T-helper 9 cell (primary cell): ENCODE measurements around the gene CALHM2.
"Not testable (repeated sequence)": the region's sequence is repeated elsewhere in the genome, so short reads cannot be mapped to it uniquely, and the experiment has no call there.

Experiments used
- DNase-seq: peaks from one replicate; pipeline ENCODE4 v3.0.0-alpha.2; 2020

CALHM2 gene

DNA sequence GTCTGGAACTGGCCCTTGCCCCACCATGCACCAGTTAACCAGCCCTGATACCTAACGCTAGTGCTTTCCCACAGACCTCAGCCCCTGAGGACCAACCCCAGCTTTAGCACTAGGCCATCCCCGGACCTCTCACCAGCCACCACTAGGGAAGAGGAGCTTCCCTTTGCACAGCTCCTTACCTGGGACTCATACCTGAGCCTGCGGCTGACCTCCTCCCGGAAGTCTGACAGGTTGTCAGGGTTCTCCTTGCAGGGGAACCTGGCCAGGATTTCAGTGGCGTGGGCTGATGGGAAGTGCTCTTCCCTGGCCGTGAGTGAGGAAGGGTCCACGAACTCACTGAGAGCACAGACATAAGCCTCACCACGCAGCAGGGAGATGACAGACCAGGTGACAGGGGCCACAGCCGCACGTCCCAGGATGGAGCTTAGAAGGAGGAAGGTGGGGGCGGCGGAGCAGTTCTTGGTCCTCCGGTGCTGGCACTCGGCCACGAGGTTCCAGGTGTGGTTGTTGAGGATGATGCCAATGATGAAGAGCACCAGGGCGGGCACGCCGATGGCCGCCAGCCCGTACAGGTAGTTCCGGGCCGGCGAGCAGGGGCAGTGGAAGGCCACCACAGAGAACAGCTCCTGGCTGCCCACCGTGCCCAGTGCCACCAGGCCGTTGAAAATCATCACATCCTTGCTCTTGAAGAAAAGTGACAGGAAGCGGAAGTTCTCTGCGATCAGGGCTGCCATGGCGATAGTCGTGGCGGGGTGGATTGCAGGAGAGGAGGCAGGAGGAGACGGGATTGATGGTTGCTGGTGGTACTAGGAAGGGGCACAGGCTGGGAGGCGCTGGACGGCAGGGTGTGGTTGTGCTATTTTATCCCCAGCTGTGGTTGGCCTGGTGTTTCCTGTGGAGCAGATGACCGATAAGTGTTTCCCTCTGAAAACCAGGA, 2.7 kb downstream of the CALHM2 start:
- no peak for DNase-seq

DNA sequence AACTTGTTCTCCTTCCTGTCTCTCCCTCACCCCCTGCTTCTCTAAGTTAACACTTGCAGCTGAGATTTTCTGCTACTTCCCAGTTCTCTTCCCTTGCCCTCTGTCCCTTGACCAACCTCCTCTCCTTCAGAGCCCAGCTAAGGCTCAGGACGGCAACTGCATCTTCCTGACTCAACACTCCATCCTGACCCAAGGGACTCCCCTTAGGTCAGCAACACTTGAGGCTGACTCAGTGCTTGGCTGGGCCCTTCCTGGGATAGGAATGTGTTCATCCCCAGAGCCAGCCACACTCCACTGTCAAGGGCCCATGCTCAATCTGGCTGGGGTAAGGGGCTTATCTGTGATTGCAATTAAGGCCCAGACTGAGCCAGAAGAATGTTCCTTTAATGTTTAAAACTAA, 3.4 kb downstream of the CALHM2 start:
- DNase-seq: no peak

DNA sequence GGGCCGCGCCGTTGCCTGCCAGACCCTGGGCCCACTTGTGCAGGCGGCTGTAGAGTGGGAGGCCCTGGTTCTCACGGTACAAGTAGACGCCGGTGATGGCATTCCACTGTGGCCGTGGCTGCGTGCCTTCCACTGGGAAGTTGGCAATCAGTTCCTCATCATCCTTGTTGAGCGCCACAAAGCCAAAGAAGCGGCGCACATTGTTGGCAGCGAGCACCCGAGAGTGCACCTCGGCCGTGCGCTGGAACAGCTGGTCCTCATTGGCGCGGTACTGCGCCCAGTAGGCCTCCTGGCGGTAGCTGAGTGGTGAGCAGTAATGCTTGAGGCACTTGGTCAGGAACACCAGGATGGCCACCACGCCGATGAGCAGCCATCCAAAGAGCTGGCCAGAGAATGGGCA, 5.0 kb downstream of the CALHM2 start:
- DNase-seq: no peak

DNA sequence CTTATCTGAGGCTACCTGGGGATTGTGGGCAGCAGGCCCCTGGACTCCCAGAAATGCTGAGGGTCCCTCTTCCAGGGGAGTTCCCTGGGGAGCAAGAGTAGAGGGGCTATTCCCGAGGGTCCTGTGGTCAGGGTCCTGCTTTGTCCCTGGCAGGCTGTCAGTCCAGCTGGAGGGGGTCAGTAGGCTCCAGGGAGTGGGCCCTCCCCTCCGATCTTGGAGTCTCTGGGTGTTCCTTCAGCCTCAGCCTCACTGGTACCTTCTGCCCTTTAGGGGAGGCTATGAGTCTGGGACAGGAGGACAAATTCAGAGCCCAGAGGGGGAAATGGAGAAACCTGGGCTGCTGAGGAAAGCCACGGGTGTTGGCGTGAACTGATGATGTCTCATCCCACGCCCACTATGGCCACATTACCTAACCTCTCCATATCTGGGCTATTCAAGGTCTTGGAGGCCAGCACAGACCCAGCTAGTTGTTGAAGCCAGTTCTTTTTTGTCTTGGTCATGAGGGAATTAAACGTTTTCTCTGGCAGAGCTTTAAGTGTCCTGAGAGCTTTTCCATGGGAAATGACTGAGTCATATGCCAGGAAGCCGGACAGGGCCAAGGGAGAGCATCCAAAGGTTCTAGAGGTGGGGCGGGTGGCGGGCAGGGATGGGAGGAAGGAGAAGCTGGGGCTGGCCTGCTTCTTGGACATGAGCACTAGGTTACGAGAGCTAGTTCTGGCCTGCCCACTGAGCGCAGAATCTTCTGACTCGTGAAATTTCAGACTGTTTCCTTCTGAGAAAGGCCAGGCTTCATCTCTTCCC, 6.2 kb downstream of the CALHM2 start:
- no peak for DNase-seq

DNA sequence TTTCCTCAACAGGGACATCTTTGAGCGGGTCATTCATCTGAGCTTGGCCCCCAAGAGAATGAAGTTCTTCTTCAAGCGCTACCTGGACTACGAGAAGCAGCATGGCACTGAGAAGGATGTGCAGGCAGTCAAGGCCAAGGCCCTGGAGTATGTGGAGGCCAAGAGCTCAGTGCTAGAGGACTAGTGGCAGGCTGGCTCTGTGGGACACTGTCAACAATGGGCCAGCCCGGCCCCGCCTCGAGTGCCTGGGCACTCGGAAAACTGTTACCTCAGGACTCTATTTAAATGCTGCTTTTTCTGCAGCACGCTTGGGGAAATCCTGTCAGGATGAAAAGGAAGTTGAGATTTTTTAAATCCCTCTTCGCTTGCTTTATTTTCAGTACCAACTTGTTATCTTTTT, 6.8 kb downstream of the CALHM2 start:
- no peak for DNase-seq

DNA sequence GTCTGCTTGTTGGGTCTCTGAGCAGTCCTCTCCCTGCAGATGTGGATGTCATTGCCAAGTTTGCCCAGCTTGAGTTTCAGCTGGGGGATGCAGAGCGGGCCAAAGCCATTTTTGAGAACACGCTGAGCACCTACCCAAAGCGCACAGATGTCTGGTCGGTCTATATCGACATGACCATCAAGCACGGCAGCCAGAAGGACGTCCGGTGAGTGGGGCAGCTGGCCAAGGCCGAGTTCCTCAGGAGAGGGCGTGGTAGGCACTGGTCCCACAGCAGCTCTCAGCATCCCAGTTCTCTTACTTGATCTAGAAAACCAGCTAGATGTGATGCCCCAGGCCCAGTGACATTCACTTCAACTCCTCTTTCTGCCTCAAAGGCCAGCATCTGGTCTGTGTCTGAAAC, 7.7 kb downstream of the CALHM2 start:
- DNase-seq: no peak

DNA sequence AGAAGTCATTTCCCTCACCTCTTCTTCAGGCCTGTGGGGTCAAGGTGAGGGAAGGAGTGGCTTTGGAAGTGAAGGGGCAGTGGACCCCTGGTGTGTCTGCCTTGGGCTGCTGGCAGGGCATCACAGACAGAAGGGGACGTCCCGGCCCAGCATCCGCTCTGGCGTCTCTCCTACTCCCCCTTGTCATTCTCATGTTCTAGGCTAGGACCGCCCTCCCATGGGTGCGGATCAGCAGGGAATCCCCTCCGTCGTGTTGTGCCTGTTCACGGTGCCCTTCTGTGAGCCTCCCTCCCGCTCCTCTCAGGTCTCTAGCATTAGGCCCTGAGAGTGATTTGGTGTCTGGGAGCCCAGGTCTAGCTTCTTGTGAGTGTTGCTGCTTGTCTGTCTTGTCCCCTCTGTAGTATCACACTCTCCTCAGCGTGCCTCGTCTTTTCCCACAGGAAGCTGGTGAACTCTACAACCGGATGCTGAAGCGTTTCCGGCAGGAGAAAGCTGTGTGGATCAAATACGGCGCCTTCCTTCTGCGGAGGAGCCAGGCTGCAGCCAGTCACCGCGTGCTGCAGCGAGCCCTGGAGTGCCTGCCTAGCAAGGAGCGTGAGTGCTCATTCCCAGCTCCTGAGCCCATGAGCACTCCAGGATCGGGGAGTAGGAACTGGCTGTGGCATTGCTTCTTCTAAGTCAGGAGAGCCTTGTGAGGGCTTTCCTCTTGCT, 8.5 kb downstream of the CALHM2 start:
- no peak for DNase-seq

DNA sequence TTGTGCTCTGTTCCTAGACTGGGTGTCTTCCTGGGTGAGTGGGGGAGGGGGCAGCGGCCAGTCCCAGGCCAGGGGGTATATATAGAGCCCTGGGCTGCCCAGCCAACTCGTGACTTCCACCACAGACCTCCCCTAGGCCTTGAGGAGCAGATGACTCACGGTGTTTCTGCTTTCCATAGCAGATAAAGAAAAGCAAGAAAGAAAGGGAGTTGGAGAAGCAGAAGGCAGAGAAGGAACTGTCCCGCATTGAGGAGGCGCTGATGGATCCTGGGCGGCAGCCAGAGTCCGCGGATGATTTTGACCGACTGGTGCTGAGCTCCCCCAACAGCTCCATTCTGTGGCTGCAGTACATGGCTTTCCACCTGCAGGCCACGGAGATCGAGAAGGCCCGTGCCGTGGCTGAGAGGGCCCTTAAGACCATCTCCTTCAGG, 10.1 kb downstream of the CALHM2 start:
- no peak for DNase-seq

DNA sequence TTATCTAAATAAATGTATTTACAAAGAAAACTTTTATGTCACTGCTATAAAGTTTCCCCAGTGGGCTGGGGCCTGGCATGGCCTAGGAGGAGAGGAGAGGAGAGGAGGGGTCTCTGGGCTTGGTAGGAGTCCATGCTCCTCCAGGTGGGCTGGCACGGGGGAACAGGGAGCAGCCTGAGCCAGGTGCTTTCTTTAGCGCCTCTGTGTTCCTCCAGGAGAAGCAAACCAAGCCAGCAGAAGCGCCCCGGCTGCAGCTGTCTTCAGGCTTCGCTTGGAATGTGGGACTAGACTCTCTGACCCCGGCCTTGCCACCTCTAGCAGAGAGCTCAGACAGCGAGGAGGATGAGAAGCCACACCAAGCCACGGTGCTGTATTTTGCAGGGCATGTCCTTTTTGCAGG, 10.6 kb downstream of the CALHM2 start:
- no peak for DNase-seq

DNA sequence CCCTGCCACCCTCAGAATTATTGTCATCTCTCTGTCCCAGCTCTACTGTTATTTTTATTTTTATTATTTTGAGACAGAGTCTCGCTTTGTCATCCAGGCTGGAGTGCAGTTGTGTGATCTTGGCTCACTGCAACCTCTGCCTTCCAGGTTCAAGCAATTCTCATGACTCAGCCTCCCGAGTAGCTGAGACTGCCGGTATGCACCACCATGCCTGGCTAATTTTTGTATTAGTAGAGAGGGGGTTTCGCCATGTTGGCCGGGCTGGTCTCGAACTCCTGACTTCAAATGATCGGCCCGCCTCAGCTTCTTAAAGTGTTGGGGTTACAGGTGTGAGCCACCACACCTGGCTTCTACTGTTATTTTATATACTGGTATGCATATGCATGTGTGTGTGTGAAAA, 11.0 kb downstream of the CALHM2 start:
- DNase-seq: no peak

DNA sequence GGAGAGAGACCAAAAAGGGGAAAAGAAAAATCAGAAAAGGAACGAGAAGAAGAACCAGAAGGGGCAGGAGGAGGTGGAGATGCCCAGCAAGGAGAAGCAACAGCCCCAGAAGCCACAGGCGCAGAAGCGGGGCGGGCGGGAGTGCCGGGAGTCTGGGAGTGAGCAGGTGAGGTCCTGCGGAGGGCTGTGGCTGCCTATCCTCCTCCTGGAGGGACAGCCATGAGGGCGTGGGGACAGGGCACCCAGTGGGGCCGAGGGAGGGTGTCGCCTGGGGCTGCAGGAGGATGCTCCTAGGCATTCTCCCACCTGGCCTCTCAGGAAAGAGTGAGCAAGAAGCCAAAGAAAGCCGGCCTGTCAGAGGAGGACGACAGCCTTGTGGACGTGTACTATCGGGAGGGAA, 11.8 kb downstream of the CALHM2 start:
- no peak for DNase-seq

DNA sequence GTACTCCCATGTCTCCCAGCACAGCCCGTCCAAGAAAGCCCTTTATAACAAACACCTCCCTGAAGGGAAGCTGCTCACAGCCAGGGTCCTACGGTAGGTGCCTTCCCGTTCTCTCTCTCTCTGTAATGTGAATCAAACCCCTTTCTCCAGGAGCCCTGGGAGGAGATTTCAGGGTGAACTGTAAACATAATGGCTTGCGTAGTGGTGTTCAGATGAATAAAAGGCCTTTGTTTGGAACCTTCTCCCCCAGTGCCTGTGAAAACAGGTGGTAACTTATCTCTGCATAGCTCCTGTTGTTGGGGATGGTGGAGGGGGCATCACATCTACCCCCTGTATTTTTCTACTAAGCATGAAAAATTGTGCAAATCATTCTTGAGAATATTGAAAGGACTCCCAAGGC, 12.4 kb downstream of the CALHM2 start:
- DNase-seq: no peak

DNA sequence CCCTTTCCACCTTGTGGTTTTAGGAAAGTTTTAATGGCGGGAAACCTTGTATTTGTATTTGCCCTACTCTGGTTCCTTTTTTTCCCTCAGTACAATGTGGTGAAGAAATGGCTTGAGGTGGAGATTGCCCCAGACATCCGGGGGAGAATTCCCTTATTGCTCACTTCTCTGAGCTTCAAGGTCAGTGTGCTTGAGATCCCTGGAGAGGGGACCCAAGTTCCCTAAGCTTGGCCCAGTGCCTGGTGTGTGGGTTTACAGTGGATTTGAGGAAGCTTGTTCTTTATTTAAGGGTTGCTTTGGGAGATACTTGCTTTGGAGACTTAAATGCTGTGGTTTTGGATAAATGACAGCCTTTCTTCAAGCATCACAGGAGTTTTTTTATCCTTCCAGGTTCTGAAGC, 18.3 kb downstream of the CALHM2 start:
- DNase-seq: no peak

DNA sequence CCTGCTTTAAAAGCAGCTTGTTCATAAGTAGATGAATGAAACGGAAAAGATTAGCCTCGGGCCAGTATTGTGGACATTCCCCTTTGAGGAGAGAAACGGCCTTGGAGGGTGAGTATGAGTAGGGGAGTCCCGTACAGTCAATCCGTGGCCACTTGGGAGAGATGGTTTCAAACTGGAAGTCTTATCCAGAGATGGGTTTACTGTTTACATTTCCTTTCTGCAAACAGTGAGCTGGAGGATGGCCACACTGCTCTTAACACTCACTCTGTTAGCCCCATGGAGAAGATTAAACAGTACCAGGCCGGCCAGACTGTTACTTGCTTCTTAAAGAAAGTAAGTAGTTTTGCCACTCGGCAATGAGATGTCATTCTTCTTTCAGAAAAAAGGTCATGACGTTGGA, 20.3 kb downstream of the CALHM2 start:
- no peak for DNase-seq

DNA sequence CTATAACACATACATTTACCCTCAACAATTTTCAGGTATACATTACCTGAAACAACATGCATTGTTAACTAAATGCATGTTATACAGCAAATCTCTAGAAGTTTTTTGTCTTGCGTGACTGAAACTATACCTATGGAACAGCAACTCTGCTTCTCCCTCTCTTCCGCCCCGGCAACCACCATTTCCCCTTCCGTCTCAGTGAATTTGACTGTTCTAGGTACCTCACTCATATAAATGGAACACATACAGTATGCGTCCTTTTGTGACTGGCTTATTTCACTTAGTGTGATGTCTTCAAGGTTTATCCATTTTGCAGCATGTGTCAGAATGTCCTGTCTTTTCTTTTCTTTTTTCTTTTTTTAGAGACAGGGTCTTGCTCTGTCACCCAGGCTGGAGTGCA, 22.5 kb downstream of the CALHM2 start:
- no peak for DNase-seq

DNA sequence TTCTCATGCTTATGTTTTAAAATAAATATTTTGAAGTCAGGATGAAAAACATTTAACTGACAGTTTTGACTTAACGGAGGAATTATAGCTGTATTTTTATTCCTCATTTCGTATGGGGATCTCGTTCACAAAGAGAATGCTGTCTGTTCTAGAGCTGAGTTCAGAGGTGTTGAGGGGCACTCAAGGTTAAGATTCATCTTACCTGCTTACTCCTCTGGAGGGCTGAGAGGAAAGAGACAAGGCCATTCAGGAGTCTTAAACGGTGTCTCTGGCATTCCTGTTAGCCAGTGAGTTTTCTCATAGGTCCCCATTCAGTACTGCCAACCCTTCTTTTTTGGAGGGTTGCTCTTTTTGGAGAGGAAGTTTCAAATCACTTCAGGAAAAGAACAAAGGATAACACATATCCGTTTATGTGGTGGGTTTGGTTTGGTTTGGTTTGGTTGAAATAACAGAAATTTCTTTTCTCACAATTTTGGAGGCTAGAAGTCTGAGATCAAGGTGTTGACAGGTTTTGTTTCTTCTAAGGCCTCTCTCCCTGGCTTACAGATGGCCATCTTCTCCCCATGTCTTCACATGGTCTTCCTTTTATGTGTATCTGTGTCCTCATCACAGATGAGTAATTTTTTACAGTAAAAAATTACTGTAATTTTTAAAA, 23.1 kb downstream of the CALHM2 start:
- no peak for DNase-seq

DNA sequence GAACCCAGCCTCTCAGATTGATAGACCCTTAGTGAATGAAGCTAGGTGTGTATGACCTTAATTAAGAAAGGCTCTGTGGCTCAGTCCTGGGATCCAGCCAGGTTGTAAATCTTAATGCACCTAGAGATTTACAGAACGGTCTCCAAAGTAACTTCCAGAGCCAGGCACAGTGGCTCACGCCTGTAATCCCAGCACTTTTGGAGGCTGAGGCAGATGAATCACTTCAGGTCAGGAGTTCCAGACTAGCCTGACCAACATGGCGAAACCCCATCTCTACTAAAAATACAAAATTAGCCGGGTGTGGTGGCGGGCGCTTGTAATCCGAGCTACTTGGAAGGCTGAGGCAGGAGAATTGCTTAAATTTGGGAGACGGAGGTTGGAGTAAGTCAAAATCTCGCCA, 24.3 kb downstream of the CALHM2 start:
- DNase-seq: no peak

DNA sequence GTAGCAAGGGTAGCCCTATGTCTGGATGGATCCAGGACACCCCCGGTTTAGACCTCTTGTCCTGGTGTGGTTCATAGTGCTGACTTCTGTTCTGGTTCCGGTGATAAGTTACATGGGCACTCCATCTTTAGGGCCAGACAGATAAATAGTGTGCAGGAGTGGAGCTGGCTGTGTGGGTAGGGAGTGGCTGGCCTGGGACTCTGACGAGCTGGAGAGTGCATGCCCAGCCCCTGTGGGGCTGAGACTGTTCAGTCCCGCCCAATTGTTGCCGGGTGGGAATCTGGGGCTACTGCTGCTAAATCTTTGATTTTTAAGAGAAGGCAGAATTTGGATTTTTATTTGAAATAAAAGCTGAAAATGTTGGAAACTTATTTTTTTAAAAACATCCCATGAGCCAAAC, 28.4 kb downstream of the CALHM2 start:
- DNase-seq: no peak

DNA sequence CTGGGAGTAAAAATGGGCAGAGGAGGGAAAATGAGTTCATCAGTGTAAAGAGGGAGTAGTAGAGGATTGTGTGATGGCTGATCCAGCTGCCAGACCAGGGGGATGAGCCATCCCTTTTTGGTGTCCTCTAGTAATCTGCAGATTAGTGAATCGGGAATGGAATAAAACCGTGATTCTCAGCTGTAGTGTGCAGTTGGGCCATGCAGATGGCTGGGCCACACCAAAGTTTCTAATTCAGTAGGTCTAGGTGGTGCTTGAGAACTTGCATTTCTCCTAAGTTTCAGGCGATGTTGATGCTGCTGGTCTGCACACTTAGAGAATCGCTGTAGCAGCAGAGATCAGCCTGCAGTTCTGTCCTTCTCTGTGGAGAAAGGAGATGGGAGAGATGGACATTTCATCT, 33.1 kb downstream of the CALHM2 start:
- DNase-seq: no peak

DNA sequence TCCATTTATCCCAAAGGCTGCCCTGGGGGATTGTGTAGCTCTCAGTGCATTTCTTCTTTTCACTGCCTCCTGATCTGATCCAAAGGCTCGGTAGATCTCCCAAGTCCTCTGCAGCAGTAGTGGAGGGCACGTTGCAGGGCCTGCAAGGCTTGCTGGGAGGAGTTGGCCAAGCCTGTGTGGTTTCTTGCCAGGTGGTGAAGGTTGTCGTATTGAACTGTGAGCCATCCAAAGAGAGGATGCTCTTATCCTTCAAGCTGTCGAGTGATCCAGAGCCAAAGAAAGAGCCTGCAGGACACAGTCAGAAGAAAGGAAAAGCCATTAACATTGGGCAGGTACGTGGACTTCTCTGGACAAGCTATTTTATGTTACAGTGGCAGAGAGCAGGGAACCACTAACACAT, 34.6 kb downstream of the CALHM2 start:
- DNase-seq: no peak

DNA sequence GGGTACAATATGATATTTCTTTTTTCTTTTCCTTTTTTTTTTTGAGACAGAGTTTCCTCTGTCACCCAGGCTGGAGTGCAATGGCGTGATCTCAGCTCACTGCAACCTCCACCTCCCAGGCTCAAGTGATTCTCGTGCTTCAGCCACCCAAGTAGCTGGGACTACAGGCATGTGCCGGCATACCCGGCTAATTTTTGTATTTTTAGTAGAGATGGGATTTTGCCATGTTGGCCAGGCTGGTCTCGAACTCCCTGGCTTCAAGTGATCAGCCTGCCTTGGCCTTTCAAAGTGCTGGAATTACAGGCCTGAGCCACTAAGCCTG, 35.1 kb downstream of the CALHM2 start:
- DNase-seq: not testable (repeated sequence)

DNA sequence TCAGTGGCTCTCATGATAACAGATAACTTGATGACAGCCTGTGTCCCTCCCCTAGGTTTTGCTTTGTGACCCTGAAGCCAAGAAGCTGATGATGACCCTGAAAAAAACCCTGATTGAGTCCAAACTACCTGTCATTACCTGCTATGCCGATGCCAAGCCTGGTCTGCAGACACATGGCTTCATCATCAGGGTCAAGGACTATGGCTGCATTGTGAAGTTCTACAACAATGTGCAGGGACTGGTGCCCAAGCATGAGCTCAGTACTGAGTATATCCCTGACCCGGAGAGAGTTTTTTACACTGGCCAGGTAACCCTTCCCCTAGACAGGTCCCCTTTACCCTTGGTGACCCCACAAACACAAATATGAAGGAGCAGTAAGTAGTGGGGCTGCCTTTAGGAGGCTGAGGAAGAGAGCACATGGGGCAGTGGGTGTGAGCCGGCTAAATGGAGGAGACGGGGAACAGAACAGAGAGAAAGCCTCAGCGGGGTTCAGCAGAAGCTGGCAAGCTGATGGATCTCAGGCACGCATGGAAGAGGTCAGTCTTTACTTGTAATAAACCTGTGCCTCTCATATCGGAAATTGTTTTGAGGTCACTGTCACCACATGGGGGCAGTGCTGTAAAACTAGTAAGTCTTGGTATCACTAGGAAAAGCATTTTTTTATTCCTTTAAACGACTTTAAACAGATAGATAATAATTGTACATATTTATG, 35.6 kb downstream of the CALHM2 start:
- DNase-seq: peak; percentile 60
